ENCODE results near the gene PLSCR1. TPM values are rescaled to one million over a fixed set of nuclear protein-coding genes. Genes with fewer than 3 reads are reported as not detected.
A peak's percentile ranks its signal among the peaks of the same experiment; 100 is the strongest.

The PLSCR1 gene
- total and polyA plus RNA-seq, 2 donors (not counting 1 experiment from before 2014, with no cell fraction given), result 16.8 to 44.6 TPM

GRCh38 chr3:146468671-146469149 is 75.7 kb downstream of the PLSCR1 start:
- no peak for TF ChIP-seq EZH2 (IDR thresholded peaks at IDR 0.05; ENCODE audit: borderline replicate concordance, insufficient read depth, low read depth, low read length, poor library complexity, severe bottlenecking)
- TF ChIP-seq, protein P1, sequence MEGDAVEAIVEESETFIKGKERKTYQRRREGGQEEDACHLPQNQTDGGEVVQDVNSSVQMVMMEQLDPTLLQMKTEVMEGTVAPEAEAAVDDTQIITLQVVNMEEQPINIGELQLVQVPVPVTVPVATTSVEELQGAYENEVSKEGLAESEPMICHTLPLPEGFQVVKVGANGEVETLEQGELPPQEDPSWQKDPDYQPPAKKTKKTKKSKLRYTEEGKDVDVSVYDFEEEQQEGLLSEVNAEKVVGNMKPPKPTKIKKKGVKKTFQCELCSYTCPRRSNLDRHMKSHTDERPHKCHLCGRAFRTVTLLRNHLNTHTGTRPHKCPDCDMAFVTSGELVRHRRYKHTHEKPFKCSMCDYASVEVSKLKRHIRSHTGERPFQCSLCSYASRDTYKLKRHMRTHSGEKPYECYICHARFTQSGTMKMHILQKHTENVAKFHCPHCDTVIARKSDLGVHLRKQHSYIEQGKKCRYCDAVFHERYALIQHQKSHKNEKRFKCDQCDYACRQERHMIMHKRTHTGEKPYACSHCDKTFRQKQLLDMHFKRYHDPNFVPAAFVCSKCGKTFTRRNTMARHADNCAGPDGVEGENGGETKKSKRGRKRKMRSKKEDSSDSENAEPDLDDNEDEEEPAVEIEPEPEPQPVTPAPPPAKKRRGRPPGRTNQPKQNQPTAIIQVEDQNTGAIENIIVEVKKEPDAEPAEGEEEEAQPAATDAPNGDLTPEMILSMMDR (IDR thresholded peaks at IDR 0.05), result no peak
- H2AFZ ChIP-seq (ENCODE audit: insufficient read depth, low read depth, low read length, poor library complexity, severe bottlenecking), result peak overlapping the region; percentile 87
- WGBS (ENCODE audit: insufficient coverage), result 93% methylated on average over 6 of the region's 10 CpGs
- H3K4me3 ChIP-seq (ENCODE audit: control extremely low read depth in 1 of 5, extremely low read depth in 1 of 5, insufficient read depth in 1 of 5, low read depth in 2 of 5, low read length in 4 of 5), result peak overlapping the region in 4 of 5 experiments; percentile 61 to 73 (median 68)
- H3K4me1 Mint-ChIP-seq, result peaks cover 17% of the 10 kb centered on the region
- H3K36me3 ChIP-seq (replicated peaks in 1 of 2; ENCODE audit: control extremely low read depth in 1 of 2, control insufficient read depth in 1 of 2, extremely low read depth in 1 of 2, insufficient read depth in 2 of 2, low read length in 1 of 2), result no peaks in the 10 kb centered on the region
- H3K27me3 ChIP-seq (replicated peaks in 1 of 4; ENCODE audit: control extremely low read depth in 1 of 4, control insufficient read depth in 3 of 4, insufficient read depth in 4 of 4, low read length in 3 of 4), result no peaks in the 10 kb centered on the region
- peak overlapping the region; percentile 77 for H3K9ac ChIP-seq (ENCODE audit: low read length)
- H3K9me3 Mint-ChIP-seq (ENCODE audit: insufficient read depth), result no peaks in the 10 kb centered on the region
- peak overlapping the region; percentile 97 for H3K4me2 ChIP-seq (replicated peaks; ENCODE audit: low read depth, low read length, poor library complexity, severe bottlenecking)
- H3K27me3 Mint-ChIP-seq, result no peaks in the 10 kb centered on the region
- peak overlapping the region; percentile 91 for H3K27ac Mint-ChIP-seq
- H3K79me2 ChIP-seq (ENCODE audit: control insufficient read depth, insufficient read depth, low read length), result no peaks in the 10 kb centered on the region
- ATAC-seq (ENCODE audit: low read depth) (no peak), DNase-seq (no peak)
- intact Hi-C loops (cut with micrococcal nuclease), result loop anchor here (1.0 kb wide), 1 partner anchor 76 kb away; the partner anchor contains the start of gene PLSCR1
- CTCF ChIA-PET, result interaction anchor here (1.6 kb wide), 1 partner anchor 109 kb away, joined by 6 read pairs; no protein-coding TSS in a partner anchor
- peak overlapping the region; percentile 89 for H3K4me3 Mint-ChIP-seq
- peak overlapping the region; percentile 70 to 85 for H3K27ac ChIP-seq (ENCODE audit: low read length in 2 of 2)
- POLR2A ChIA-PET, result interaction anchor here (1.5 kb wide), 1 partner anchor 76 kb away, joined by 9 read pairs; the partner anchor contains the start of gene PLSCR1
- H4K20me1 ChIP-seq (ENCODE audit: control insufficient read depth, insufficient read depth, low read length, poor library complexity, severe bottlenecking), result no peaks in the 10 kb centered on the region
- peaks cover 0 to 3% (median 0%) of the 10 kb centered on the region in 3 donors for H3K9me3 ChIP-seq (ENCODE audit: control extremely low read depth in 1 of 3, control insufficient read depth in 2 of 3, insufficient read depth in 1 of 3, low read length in 2 of 3)
- peaks cover 4 to 13% of the 10 kb centered on the region in 2 donors for H3K4me1 ChIP-seq (ENCODE audit: control insufficient read depth in 2 of 2, insufficient read depth in 2 of 2, low read length in 2 of 2)

GRCh38 chr3:146468234-146468633 is 76.2 kb downstream of the PLSCR1 start:
- peak overlapping the region; percentile 91 for H3K27ac Mint-ChIP-seq
- no peaks in the 10 kb centered on the region for H3K36me3 ChIP-seq (replicated peaks in 1 of 2; ENCODE audit: control extremely low read depth in 1 of 2, control insufficient read depth in 1 of 2, extremely low read depth in 1 of 2, insufficient read depth in 2 of 2, low read length in 1 of 2)
- intact Hi-C loops (cut with micrococcal nuclease), result no loop called here
- no peaks in the 10 kb centered on the region for H3K9me3 Mint-ChIP-seq (ENCODE audit: insufficient read depth)
- no peak overlapping the region for H3K4me3 ChIP-seq (ENCODE audit: control extremely low read depth in 1 of 5, extremely low read depth in 1 of 5, insufficient read depth in 1 of 5, low read depth in 2 of 5, low read length in 4 of 5)
- no peak overlapping the region for H3K4me2 ChIP-seq (replicated peaks; ENCODE audit: low read depth, low read length, poor library complexity, severe bottlenecking)
- H3K9me3 ChIP-seq (ENCODE audit: control extremely low read depth in 1 of 3, control insufficient read depth in 2 of 3, insufficient read depth in 1 of 3, low read length in 2 of 3), result peaks cover 0 to 3% (median 0%) of the 10 kb centered on the region in 3 donors
- no peaks in the 10 kb centered on the region for H3K27me3 Mint-ChIP-seq
- H3K4me1 ChIP-seq (ENCODE audit: control insufficient read depth in 2 of 2, insufficient read depth in 2 of 2, low read length in 2 of 2), result peaks cover 4 to 13% of the 10 kb centered on the region in 2 donors
- peaks cover 17% of the 10 kb centered on the region for H3K4me1 Mint-ChIP-seq
- H2AFZ ChIP-seq (ENCODE audit: insufficient read depth, low read depth, low read length, poor library complexity, severe bottlenecking), result peak overlapping the region; percentile 25
- H3K79me2 ChIP-seq (ENCODE audit: control insufficient read depth, insufficient read depth, low read length), result no peaks in the 10 kb centered on the region
- POLR2A ChIA-PET, result no interaction called here
- no peaks in the 10 kb centered on the region for H4K20me1 ChIP-seq (ENCODE audit: control insufficient read depth, insufficient read depth, low read length, poor library complexity, severe bottlenecking)
- H3K9ac ChIP-seq (ENCODE audit: low read length), result no peak overlapping the region
- DNase-seq (peak; percentile 5), ATAC-seq (ENCODE audit: low read depth) (no peak)
- no peak for TF ChIP-seq EZH2 (IDR thresholded peaks at IDR 0.05; ENCODE audit: borderline replicate concordance, insufficient read depth, low read depth, low read length, poor library complexity, severe bottlenecking)
- TF ChIP-seq, protein P1 (IDR thresholded peaks at IDR 0.05), result no peak
- H3K27ac ChIP-seq (ENCODE audit: low read length in 2 of 2), result peak overlapping the region in 1 of 2 donors; percentile 85
- peak overlapping the region; percentile 89 for H3K4me3 Mint-ChIP-seq
- no peaks in the 10 kb centered on the region for H3K27me3 ChIP-seq (replicated peaks in 1 of 4; ENCODE audit: control extremely low read depth in 1 of 4, control insufficient read depth in 3 of 4, insufficient read depth in 4 of 4, low read length in 3 of 4)
- WGBS (ENCODE audit: insufficient coverage), result 100% methylated on average over 3 of the region's 4 CpGs
- CTCF ChIA-PET, result no interaction called here
